ENCODE results near the gene SLC25A28. TPM values are rescaled to one million over a fixed set of nuclear protein-coding genes. Genes with fewer than 3 reads are reported as not detected.
A peak's percentile ranks its signal among the peaks of the same experiment; 100 is the strongest.

Gene SLC25A28
- total RNA-seq, 1 experiment from 2014 or later, result 42.8 TPM

GRCh38 chr10:99615426-99615825 lies 4.8 kb downstream of the SLC25A28 start:
- H3K36me3 ChIP-seq (ENCODE audit: control insufficient read depth, insufficient read depth, low read length), result peaks cover 8% of the 10 kb centered on the region
- H3K4me3 ChIP-seq (ENCODE audit: low read depth in 2 of 2, low read length in 2 of 2), result no peak overlapping the region
- in situ Hi-C loops (cut with HindIII; ENCODE audit: low pct_unique_long_range_greater_than_20kb, low sequenced_read_pairs) (no loop called here), intact Hi-C loops (cut with micrococcal nuclease; ENCODE audit: unreplicated experiment) (no loop called here)
- TF ChIP-seq SIN3A (IDR thresholded peaks at IDR 0.05; ENCODE audit: borderline replicate concordance, insufficient read depth, low read depth, low read length), result no peak
- H3K27me3 ChIP-seq (ENCODE audit: control insufficient read depth, insufficient read depth, low read length), result no peaks in the 10 kb centered on the region
- no TSS peak for BruUV-seq (replicated peaks)
- no peak overlapping the region for H3K27ac ChIP-seq (ENCODE audit: low read length)
- H3K4me1 ChIP-seq (ENCODE audit: control insufficient read depth, insufficient read depth, low read length), result peaks cover 17% of the 10 kb centered on the region
- CTCF ChIA-PET, result interaction anchor here (1.6 kb wide), 1 partner anchor 179 kb away, joined by 4 read pairs; no protein-coding TSS in a partner anchor
- no peak for ATAC-seq
- POLR2A ChIA-PET, result interaction anchor here (0.6 kb wide), 1 partner anchor 238 kb away, joined by 9 read pairs; no protein-coding TSS in a partner anchor
- DNase-seq (ENCODE audit: low read depth, low spot score), result no peak
- no peaks in the 10 kb centered on the region for H3K9me3 ChIP-seq (ENCODE audit: control insufficient read depth, insufficient read depth, low read depth, low read length)

- Histone ChIP-seq H3K36me3 (ENCODE audit: control insufficient read depth, insufficient read depth, low read length) (no peaks in the 10 kb centered on the region; the same call in 1 of the 2 replicates), H3K9me3 (ENCODE audit: control insufficient read depth, insufficient read depth, low read depth, low read length) (no peaks in the 10 kb centered on the region), H3K4me1 (ENCODE audit: control insufficient read depth, insufficient read depth, low read length) (peaks cover 2% of the 10 kb centered on the region), H3K4me3 (ENCODE audit: low read depth in 2 of 2, low read length in 2 of 2) (no peak overlapping the region), H3K27me3 (ENCODE audit: control insufficient read depth, insufficient read depth, low read length) (no peaks in the 10 kb centered on the region), H3K27ac (ENCODE audit: low read length) (no peak overlapping the region)
- ChIA-PET POLR2A (no interaction called here), CTCF (interaction anchor here (1.0 to 1.6 kb wide), 2 partner anchors 176 to 181 kb away, joined by 3 to 14 read pairs; partner anchors contain the start of gene GOT1)
- intact Hi-C loops (cut with micrococcal nuclease; ENCODE audit: unreplicated experiment), result loop anchor here (1.0 to 2.0 kb wide), 3 partner anchors 52 to 219 kb away; no protein-coding TSS in a partner anchor
- peak; percentile 82 for ATAC-seq
- peak; percentile 93 for TF ChIP-seq CTCF (IDR thresholded peaks at IDR 0.05)
- TF ChIP-seq REST (IDR thresholded peaks at IDR 0.05; ENCODE audit: insufficient read depth in 1 of 2, low read depth in 2 of 2, low read length in 1 of 2), result no peak
- TF ChIP-seq SIN3A (IDR thresholded peaks at IDR 0.05; ENCODE audit: borderline replicate concordance, insufficient read depth, low read depth, low read length), result no peak
- no TSS peak for BruUV-seq (replicated peaks)
- peak; percentile 48 for DNase-seq (ENCODE audit: low read depth, low spot score)
- in situ Hi-C loops (cut with HindIII; ENCODE audit: low pct_unique_long_range_greater_than_20kb, low sequenced_read_pairs), result no loop called here
Observed at GRCh38 chr10:99612167-99612831, 7.9 kb downstream of the SLC25A28 start.

- Histone ChIP-seq H3K4me1 (ENCODE audit: control insufficient read depth, insufficient read depth, low read length) (no peaks in the 10 kb centered on the region), H3K27me3 (ENCODE audit: control insufficient read depth, insufficient read depth, low read length) (no peaks in the 10 kb centered on the region), H3K4me3 (ENCODE audit: low read depth in 2 of 2, low read length in 2 of 2) (no peak overlapping the region), H3K27ac (ENCODE audit: low read length) (no peak overlapping the region), H3K36me3 (ENCODE audit: control insufficient read depth, insufficient read depth, low read length) (no peaks in the 10 kb centered on the region; the same call in 1 of the 2 replicates), H3K9me3 (ENCODE audit: control insufficient read depth, insufficient read depth, low read depth, low read length) (no peaks in the 10 kb centered on the region)
- intact Hi-C loops (cut with micrococcal nuclease; ENCODE audit: unreplicated experiment), result no loop called here
- TF ChIP-seq SIN3A (IDR thresholded peaks at IDR 0.05; ENCODE audit: borderline replicate concordance, insufficient read depth, low read depth, low read length) (no peak), POLR2AphosphoS5 (IDR thresholded peaks at IDR 0.05; ENCODE audit: low read depth, low read length) (no peak), REST (IDR thresholded peaks at IDR 0.05; ENCODE audit: insufficient read depth in 1 of 2, low read depth in 2 of 2, low read length in 1 of 2) (no peak), TCF7L2 (IDR thresholded peaks at IDR 0.05; ENCODE audit: low read depth, low read length) (no peak), CTCF (IDR thresholded peaks at IDR 0.05) (no peak)
- no peak for DNase-seq (ENCODE audit: low read depth, low spot score)
- ChIA-PET POLR2A (no interaction called here), CTCF (interaction anchor here (0.5 to 1.0 kb wide), 2 partner anchors 19 to 180 kb away, joined by 3 read pairs; partner anchors contain the start of gene GOT1)
- no peak for ATAC-seq
- no TSS peak for BruUV-seq (replicated peaks)
- in situ Hi-C loops (cut with HindIII; ENCODE audit: low pct_unique_long_range_greater_than_20kb, low sequenced_read_pairs), result no loop called here
Observed at GRCh38 chr10:99611326-99611725, 8.9 kb downstream of the SLC25A28 start.

Measured in Panc1 (cell line).